GM18520 (cell line): ENCODE measurements around the gene MYT1.
"Not testable (repeated sequence)": the region's sequence is repeated elsewhere in the genome, so short reads cannot be mapped to it uniquely, and the experiment has no call there.

Experiments used
- ATAC-seq: cut with Tn5 transposase; IDR thresholded peaks from one replicate; pipeline ENCODE4 v1.9.1; 2021; ENCODE audit not compliant: unreplicated experiment

Gene MYT1

DNA sequence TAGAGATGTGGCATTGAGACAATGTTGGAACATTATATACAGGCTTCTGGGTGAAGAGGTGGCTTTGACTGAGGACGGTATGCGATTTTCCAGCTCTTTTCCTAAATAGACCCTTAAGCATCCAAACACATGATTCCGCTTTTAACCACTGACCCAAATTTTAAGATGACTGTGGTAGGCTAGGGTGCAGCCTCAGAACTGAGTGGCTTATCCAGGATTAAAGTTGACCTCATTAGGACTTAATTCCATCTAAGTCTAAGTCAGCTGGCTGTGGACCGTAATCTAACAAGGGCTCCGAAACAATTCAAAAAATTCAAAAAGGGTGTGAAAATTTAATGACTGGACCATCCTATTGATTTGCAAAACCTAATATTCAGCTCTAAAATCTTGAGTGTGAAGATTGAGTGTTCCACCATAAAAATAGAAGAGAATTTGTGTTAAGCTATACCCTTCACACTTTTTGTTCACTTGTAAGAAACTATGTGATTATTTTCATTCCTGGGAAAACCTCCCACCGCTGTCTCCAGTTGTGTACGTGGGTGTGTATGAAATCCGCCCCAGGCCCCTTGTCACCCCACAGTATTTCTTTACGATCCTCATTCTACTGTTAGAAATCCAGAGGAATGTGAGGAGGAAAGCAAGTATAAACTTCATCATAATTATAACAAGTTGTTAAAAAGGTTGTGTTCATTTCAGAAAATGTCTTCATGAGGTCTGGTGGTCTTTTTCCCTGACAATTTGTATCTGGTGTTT lies 94.0 kb downstream of the MYT1 start:
- ATAC-seq, result no peak

DNA sequence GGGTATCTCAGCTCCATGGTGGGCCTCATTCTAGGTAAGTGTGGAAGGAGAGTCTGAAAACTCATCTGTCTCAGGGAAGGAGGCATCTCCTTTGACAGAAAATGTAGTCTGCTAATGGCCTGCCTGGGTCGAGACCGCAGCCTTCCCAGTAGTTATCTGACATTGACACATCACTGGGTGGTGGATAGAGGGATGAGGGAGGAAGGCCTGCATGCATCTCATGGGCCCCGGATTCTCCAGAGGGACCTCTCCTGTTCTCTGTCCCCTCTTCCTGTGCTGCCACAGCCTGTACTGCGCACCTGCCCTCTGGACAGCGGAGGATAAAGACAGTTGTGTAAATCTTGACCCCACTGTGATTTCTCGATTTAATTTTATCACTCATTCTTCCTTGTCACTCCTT lies 96.0 kb downstream of the MYT1 start:
- no peak for ATAC-seq

DNA sequence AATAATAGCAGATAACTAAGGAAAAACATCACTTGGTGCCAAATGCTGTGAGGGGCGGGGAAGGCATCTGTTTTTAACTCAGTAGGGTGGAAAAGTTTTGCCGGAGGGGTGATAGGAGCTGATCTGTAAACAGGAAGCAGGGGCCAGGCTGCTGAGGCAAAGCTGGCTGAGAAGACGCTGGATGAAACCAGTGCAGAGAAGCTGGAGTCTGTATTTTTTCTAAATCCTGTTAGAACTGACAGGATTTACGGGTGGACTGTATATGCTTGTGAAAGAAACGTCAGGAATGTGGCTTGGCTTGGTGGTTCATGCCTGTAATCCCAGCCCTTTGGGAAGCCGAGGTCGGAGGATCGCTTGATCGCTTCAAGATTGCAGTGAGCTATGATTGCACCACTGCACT lies 96.9 kb downstream of the MYT1 start:
- ATAC-seq, result no peak

DNA sequence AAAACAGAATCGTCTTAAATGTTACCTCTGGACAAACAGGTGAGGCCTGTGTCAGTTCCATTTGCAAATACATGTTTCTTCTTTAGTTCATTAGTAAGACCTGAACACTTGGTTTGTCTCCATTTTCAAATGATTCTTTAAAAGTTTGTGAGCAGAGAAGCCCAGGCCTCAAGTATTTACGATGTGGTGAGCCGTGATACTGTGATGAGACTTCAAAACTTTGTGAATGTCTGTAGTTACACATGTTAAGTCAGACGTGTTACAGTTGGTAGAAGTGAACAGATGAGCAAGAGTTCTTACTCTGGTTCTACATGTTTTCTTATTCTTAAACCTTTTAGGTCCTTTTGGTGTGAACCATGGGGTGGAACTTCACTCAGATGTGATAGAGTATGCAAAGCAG lies 99.8 kb downstream of the MYT1 start:
- ATAC-seq, result no peak

DNA sequence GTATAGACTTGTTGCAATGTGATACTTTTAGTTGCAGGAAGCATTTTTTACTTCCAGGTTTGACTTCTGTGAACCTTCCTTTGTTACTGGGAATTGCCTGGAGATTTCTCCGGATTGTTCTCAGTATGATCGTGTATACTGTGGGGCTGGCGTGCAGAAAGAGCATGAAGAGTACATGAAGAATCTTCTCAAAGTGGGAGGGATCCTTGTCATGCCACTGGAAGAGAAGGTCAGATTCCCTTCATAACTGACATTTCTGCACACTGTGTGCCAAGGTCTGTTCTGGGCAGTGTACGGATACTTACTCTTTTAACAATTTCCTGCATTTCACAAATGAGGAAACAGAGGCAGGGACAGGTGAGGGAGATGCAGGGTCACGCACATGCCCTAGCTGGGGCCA lies 100.9 kb downstream of the MYT1 start:
- ATAC-seq, result no peak

DNA sequence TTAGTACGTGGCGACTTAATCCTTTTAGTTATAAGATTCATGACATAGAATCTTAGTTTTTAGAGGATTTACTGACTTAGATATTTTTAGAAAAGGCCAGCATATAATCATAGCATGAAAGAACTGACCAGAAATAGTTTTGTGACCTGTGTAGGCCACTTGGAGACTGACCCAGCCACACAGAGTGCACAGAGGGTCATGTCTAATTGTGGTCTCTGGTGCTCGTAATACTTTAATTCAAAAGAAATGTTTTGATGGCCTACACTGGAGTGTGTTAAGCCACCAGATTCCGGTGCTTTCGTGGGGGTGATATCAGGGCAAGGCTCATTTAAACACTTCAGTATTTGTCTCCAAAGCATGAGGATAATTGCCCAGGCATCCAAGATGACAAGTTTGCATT lies 102.7 kb downstream of the MYT1 start:
- ATAC-seq, result no peak

DNA sequence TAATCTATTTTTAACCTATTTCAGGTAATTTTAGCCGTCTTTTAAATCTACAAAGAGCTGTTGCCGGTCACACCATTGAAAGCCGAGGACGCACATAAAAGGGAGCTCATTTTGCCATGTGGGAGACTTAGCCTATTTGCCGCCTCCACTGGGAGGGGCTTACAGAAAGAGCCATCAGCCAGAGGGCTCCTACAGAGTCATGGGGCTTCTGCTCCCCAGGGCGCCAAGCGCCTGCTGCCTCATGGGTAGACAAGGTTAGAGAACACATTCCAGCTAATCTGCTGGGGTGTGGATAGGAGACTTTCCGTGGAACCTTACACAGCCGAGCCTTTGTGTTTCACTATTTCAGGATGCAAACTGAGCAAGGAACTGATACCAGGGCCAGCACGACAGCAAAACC lies 103.9 kb downstream of the MYT1 start:
- ATAC-seq, result no peak

DNA sequence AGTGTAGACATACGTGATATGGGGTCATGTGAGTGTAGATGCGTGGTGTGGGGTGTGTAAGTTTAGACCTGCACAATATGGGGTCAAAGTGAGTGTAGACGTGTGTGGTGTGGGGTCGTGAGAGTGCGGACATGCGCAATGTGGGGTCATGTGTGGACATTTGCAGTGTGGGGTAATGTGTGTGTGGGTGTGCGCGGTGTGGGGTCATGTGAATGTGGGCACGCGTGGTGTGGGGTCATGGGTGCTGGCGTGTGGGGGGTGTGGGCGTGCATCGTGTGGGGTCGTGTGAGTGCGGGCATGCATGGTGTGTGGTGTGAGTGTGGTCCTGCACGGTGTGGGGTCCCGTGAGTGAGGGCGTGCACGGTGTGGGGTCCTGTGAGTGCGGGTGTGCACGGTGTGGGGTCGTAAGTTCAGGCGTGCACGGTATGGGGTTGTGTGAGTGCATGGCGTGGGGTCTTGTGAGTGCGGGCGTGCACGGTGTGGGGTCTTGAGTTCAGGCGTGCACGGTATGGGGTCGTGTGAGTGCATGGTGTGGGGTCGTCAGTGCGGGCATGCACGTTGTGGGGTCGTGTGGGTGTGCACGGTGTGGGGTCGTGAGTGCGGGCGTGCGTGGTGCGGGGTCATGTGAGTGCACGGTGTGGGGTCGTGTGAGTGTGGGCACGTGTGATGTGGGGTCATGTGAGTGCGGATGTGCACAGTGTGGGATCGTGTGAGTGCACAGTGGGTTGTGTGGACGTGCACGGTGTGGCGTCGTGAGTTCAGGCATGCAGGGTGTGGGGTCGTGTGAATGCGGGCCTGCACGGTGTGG lies 105.6 kb downstream of the MYT1 start:
- ATAC-seq, result no peak

DNA sequence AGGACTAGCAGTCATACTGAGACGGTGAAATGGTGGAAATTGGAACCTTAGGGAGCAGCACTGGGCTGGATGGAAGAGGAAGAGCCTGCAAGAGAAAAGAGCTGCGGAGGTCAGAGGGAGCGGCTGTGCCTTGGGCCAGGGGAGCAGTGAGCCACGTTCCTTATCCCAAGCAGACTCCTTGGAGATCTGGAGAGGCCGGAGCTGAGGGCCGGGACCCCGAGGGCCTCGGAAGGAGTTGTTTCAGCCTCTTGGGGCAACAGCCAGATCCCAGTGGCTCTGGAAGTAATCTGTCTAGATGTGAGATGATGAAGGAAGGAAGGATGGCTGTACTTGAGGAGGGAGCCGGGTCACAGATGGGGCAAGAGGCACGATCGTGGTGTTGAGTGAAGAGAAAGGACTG lies 107.4 kb downstream of the MYT1 start:
- ATAC-seq, result no peak

DNA sequence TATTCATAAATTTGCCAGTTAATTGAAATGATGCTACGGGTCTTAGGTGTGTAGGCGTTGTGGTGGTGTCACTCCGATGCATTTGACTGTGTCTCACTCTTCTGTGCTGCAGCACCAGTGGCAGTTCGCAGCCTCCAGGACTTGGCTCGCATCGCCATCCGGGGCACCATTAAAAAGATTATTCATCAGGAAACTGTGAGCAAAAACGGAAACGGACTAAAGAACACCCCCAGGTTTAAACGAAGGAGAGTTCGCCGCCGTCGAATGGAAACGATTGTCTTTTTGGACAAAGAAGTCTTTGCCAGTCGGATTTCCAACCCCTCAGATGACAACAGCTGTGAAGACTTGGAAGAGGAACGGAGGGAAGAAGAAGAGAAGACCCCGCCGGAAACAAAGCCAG lies 108.9 kb downstream of the MYT1 start:
- no peak for ATAC-seq

DNA sequence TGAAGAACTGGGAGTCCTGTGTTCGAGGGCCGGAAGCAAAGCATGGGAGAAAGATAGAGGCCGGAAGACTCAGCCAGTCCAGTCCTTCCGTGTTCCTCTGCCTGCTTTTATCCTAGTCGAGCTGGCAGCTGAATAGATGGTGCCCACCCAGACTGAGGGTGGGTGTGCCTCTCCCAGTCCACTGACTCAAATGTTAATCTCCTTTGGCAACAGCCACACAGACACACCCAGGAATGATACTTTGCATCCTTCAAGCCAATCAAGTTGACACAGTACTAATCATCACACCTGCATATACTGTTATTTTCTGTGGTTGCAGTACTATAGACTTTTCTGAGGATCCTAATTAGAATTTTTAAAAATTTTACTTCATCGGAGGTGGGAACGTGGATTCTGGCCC lies 112.6 kb downstream of the MYT1 start:
- ATAC-seq, result no peak

DNA sequence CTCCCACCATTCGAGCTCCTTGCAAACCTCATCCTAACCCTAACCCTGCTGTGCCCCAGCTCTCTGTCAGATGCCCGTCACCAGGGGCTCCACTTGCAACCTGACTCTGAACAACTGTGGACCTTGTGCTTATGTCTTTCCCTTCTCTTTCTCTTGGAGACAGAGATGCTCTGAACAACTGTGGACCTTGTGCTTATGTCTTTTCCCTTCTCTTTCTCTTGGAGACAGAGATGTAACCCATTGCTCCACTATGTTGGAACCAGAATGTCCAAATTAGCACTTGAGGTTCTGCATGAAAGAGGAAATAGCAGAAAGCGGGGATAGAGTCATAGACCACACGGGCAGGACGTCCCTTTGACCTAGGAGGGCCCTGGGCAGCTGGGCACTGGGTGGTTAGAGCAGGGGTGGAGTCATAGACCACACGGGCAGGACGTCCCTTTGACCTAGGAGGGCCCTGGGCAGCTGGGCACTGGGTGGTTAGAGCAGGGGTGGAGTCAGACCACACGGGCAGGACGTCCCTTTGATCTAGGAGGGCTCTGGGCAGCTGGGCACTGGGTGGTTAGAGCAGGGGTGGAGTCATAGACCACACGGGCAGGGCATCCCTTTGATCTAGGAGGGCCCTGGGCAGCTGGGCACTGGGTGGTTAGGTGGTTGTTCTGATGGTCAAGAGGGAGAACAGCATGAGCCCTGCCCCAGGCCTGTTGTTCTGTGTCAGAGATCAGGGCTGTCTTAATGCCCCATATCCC lies 113.5 kb downstream of the MYT1 start:
- ATAC-seq, result no peak

DNA sequence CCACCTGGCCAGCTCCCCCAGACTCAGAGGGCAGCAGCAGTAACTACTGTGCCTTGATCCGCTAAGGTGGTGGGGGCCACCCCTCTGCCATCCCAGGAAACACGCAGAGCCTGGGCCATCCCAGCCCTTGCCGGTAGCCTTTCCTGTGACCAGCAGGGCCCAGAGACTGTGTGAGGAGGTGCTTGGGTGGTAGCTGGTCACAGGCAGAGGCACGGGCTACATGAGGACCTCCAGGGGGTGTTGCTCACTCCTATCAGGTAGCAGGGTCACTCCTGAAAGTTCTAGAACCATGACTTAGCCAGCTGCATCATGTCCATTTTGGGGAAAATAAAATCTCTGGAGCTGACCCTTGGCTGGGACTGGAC lies 114.0 kb downstream of the MYT1 start:
- no peak for ATAC-seq

DNA sequence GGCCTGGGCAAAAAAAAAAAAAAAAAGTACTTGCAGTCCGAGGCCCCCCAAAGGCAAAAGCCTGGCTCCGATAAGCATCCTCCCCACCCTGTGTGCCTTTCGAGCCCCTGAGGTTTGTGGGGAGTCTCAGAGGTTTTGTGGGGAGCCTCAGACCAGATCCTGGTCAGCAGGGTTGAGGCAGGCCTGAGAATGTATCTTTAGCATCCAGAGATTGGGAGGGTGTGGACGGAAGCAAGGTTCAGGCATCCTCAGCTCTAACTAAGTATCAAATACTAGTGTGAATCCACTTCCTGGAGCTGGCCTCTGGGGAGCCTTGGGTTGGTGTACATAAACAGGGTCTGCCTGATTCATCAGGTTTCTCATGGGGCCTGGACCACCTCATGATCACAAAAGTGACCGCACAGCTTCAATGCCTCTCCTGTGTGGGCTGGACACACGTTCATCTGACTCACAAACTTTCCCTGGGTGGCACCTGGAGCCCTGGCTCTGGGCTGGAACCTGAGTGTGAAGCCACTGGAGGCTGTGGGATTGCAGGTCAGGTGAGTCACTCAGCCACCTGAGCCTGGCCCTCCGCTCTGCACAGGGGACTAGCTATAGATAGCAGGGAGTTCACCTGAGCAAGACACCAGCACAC lies 115.7 kb downstream of the MYT1 start:
- ATAC-seq, result no peak

DNA sequence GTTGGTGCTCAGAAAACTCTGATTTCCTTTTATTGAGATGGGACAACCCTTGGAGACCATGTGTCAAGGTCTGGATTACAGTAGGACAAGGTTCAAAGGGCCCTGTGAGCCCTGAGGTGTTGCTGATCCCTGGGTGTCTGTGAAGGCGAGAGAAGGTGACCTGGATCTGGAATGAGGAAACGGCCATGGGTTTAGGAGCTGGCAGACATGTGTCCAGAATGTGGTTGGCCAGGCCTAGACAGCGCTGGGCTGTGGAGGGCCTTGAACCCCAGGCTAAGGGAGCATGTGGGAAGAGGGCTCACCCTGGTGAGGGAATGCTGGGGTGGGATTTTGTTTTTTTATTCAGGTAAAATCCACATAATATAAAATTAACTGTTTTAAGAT lies 116.2 kb downstream of the MYT1 start:
- no peak for ATAC-seq

DNA sequence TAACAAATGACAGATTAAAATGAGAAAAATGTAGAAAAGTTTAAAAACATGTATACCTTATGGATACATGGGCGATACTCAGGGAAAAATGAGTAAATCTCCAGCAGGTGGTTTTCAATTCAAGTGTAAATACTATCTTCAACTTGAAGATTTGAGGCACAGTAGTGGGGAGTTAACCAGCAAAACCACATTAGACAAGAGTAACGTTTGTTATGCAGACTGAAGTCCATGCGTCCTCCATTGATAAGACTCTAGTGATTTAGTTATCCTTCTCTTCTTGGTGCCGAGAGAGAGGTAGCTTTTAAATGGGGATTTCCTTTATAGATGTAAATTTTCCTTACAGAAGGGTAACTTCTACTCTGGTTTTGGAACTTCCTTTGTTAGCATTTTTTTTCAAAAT lies 119.4 kb downstream of the MYT1 start:
- no peak for ATAC-seq

DNA sequence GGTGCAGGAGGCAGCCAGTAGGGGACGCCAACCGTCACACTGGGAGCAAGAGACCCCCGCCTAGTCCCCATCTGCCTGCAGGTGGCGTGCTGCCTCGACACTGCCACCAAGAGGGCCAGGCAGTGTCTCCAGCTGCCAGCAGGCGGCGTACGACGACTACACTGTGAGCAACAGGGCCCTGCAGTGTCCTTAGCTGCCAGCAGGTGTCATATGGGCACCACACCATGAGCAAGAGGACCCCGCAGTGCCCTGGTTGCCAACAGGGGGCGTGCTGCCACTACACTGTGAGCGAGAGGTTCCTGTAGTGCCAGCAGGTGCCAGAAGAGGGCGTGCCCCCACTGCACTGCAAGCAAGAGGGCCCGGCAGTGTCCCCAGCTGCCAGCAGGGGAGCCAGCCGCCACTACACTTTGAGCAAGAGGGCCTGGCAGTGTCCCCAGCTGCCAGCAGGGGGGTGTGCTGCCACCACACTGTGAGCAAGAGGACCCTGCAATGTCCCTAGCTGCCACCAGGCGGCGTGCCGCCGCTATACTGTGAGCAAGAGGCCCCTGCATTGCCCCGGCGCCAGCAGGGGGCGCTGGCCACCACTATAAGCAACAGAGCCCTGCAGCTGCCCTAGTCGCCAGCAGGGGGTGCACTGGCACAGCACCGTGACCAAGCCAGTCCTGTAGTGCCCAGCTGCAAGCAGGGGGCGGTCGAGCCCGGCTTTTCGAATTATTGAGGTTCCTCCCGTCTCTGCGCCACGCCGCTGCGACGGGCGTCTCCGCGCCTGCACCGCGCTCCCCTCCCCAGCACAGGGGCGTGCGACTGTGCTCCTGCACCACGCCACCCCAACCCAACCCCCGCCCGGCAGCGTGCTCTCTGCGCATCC lies 121.6 kb downstream of the MYT1 start:
- peak; percentile 92 for ATAC-seq

DNA sequence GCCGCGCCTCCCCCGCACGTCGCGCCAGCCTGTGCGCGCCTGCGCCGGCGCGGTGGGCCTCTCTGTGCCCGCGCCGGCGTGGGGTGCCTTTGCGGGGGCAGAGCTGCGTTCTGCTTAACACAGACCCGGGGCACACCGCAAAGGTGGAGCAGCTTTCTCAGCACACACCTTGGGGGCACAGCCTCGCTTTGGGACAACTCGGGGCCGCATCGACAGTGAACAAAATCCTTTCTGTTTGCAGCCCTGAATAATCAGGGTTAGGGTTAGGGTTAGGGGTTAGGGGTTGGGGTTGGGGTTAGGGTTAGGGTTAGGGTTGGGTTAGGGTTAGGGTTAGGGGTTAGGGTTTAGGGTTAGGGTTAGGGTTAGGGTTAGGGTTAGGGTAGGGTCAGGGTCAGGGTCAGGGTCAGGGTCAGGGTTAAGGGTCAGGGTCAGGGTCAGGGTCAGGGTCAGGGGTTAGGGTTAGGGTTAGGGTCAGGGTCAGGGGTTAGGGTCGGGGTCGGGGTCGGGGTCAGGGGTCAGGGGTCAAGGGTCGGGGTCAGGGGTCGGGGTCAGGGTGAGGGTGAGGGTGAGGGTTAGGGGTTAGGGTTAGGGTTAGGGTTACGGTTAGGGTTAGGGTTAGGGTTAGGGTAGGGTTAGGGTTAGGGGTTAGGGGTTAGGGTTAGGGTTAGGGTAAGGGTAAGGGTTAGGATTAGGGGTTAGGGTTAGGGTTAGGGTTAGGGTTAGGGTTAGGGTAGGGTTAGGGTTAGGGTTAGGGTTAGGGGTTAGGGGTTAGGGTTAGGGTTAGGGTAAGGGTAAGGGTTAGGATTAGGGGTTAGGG lies 122.4 kb downstream of the MYT1 start:
- ATAC-seq, result not testable (repeated sequence)

DNA sequence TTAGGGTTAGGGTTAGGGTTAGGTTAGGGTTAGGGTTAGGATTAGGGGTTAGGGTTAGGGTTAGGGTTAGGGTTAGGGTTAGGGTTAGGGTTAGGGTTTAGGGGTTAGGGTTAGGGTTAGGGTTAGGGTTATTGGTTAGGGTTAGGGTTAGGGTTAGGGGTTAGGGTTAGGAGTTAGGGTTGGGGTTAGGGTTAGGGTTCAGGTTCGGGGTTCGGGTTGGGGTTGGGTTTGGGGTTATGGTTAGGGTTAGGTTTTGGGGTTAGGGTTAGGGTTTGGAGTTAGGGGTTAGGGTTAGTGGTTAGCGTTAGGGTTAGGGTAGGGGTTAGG lies 123.0 kb downstream of the MYT1 start:
- ATAC-seq, result not testable (repeated sequence)
